Measurements from ENCODE around the gene NEXMIF. TPM values are rescaled to one million over a fixed set of nuclear protein-coding genes. Genes with fewer than 3 reads are reported as not detected.
A peak's percentile ranks its signal among the peaks of the same experiment; 100 is the strongest.
"Not testable (repeated sequence)": the region's sequence is repeated elsewhere in the genome, so short reads cannot be mapped to it uniquely, and the experiment has no call there.

The NEXMIF gene
- total RNA-seq (0.44 and 0.80 TPM in 2 replicates), polyA plus RNA-seq (0.25 and 0.28 TPM in 2 replicates)

DNA sequence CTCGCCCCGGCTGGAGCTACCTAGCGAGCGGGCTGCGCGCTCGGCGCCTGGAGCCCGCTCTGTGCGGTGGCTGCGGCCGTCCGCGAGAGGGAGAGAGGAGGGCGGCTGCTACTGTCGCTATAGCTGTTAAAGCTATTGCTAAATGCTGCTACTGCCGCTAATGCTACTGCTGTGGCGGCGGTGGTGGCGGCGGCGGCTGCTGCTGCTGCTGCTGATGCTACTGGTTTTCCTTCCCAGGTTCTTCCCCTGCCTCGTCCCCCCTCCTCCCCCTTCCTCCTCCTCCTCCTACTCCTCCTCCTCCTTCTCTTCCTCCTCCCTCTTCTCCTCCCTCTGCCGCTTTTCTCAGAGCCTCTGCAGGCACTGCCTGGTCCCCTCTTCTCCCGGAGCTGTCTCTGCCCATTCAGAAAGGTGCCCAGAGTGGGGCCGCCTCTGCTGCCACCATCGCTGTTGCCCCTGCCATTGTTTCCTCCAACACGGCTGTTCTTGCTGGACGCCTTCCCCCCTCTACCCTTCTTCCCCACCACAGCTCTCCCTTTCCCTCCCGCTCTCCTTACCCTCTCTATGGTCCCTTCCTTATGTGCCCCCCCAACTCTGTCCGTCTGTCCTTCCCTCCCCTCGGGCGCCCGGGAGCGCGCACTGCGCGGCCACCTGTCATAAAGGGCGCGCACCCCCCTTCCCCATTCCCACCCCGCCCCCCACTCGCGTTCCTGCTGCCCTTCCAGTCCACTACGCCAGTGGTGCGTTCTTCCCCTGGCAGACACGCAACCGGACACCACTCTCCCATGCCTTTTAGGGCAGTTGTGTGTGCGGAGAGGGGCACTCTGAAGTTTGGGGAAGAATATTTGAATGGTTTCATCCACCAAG lies at the start of gene NEXMIF:
Gene NEXMIF, minus strand, starts transcription at position 228 of the 864 bp plus-strand sequence.
- H4K20me1 ChIP-seq (ENCODE audit: insufficient read depth, poor library complexity, severe bottlenecking): no peaks in the 10 kb centered on the region

DNA sequence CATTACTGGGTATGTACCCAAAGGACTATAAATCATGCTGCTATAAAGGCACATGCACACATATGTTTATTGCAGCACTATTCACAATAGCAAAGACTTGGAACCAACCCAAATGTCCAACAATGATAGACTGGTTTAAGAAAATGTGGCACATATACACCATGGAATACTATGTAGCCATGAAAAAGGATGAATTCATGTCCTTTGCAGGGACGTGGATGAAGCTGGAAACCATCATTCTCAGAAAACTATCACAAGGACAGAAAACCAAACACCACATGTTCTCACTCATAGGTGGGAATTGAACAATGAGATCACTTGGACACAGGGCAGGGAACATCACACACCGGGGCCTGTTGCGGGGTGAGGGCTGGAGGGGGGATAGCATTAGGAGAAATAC lies 36.7 kb upstream of the NEXMIF start:
- not testable (repeated sequence) for H3K9me3 ChIP-seq (ENCODE audit: low read depth); DNase-seq (ENCODE audit: low spot score); H3K9me2 ChIP-seq (replicated peaks; ENCODE audit: insufficient read depth); H3K27ac ChIP-seq; H3K4me2 ChIP-seq; H3K27me3 ChIP-seq; H3K4me3 ChIP-seq; H3K79me2 ChIP-seq; H4K20me1 ChIP-seq (ENCODE audit: insufficient read depth, poor library complexity, severe bottlenecking); H2AFZ ChIP-seq; H3K4me1 ChIP-seq (ENCODE audit: insufficient read depth); H3K36me3 ChIP-seq (replicated peaks; ENCODE audit: insufficient read depth, low read depth)
- 66% methylated on average over 3 of the region's 3 CpGs for WGBS (ENCODE audit: low lambda C conversion rate, missing lambda C conversion rate)

More for the DNA sequence above, at the start of gene NEXMIF:
- H3K27ac ChIP-seq: no peak within 1 kb of the TSS
- TF ChIP-seq, protein P1, sequence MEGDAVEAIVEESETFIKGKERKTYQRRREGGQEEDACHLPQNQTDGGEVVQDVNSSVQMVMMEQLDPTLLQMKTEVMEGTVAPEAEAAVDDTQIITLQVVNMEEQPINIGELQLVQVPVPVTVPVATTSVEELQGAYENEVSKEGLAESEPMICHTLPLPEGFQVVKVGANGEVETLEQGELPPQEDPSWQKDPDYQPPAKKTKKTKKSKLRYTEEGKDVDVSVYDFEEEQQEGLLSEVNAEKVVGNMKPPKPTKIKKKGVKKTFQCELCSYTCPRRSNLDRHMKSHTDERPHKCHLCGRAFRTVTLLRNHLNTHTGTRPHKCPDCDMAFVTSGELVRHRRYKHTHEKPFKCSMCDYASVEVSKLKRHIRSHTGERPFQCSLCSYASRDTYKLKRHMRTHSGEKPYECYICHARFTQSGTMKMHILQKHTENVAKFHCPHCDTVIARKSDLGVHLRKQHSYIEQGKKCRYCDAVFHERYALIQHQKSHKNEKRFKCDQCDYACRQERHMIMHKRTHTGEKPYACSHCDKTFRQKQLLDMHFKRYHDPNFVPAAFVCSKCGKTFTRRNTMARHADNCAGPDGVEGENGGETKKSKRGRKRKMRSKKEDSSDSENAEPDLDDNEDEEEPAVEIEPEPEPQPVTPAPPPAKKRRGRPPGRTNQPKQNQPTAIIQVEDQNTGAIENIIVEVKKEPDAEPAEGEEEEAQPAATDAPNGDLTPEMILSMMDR (IDR thresholded peaks at IDR 0.05; ENCODE audit: poor library complexity): peak; percentile 27
- no peak for TF ChIP-seq EZH2phosphoT487 (IDR thresholded peaks at IDR 0.05; ENCODE audit: low read depth, severe bottlenecking, unreplicated experiment)
- TF ChIP-seq EZH2 (IDR thresholded peaks at IDR 0.05; ENCODE audit: borderline replicate concordance): no peak
- H3K4me1 ChIP-seq (ENCODE audit: insufficient read depth): peaks cover 4% of the 10 kb centered on the region
- peaks cover 6% of the 10 kb centered on the region for H3K27me3 ChIP-seq
- no peaks in the 10 kb centered on the region for H3K79me2 ChIP-seq
- H2AFZ ChIP-seq: peak within 1 kb of the TSS; percentile 63
- no peaks in the 10 kb centered on the region for H3K9me2 ChIP-seq (replicated peaks; ENCODE audit: insufficient read depth)
- H3K4me2 ChIP-seq: peak within 1 kb of the TSS; percentile 91
- 41% methylated on average over 28 of the region's 48 CpGs for WGBS (ENCODE audit: low lambda C conversion rate, missing lambda C conversion rate)
- no peaks in the 10 kb centered on the region for H3K36me3 ChIP-seq (replicated peaks; ENCODE audit: insufficient read depth, low read depth)
- no peak for DNase-seq (ENCODE audit: low spot score)
- peak within 1 kb of the TSS; percentile 24 for H3K4me3 ChIP-seq
- no peaks in the 10 kb centered on the region for H3K9me3 ChIP-seq (ENCODE audit: low read depth)

DNA sequence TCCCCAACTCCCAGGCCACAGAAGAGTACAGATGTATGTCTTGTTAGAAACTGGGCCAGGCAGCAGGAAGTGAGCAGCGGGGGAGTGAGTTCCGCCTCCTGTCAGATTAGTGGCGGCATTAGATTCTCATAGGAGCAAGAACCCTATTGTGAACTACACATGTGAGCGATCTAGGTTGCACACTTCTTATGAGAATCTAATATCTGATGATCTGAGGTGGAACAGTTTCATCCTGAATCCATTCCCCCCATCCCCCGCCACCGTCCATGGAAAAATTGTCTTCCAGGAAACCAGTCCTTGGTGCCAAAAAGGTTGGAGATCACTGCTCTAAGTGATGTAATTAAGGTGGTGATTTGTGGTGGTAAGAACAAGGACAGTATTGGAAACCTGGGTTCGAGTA lies 24.5 kb upstream of the NEXMIF start:
- Histone ChIP-seq H3K4me2 (no peak overlapping the region), H3K36me3 (replicated peaks; ENCODE audit: insufficient read depth, low read depth) (no peaks in the 10 kb centered on the region), H3K27me3 (no peaks in the 10 kb centered on the region), H3K27ac (no peak overlapping the region), H3K4me3 (no peak overlapping the region), H3K4me1 (ENCODE audit: insufficient read depth) (no peaks in the 10 kb centered on the region), H3K9me2 (replicated peaks; ENCODE audit: insufficient read depth) (no peaks in the 10 kb centered on the region), H3K9me3 (ENCODE audit: low read depth) (no peaks in the 10 kb centered on the region), H2AFZ (no peak overlapping the region), H3K79me2 (no peaks in the 10 kb centered on the region), H4K20me1 (ENCODE audit: insufficient read depth, poor library complexity, severe bottlenecking) (no peaks in the 10 kb centered on the region)
- WGBS (ENCODE audit: low lambda C conversion rate, missing lambda C conversion rate): 80% methylated on average over 7 of the region's 7 CpGs
- no peak for TF ChIP-seq EZH2 (IDR thresholded peaks at IDR 0.05; ENCODE audit: borderline replicate concordance)
- no peak for TF ChIP-seq EZH2phosphoT487 (IDR thresholded peaks at IDR 0.05; ENCODE audit: low read depth, severe bottlenecking, unreplicated experiment)
- TF ChIP-seq, protein P1 (IDR thresholded peaks at IDR 0.05; ENCODE audit: poor library complexity): no peak
- no peak for DNase-seq (ENCODE audit: low spot score)

DNA sequence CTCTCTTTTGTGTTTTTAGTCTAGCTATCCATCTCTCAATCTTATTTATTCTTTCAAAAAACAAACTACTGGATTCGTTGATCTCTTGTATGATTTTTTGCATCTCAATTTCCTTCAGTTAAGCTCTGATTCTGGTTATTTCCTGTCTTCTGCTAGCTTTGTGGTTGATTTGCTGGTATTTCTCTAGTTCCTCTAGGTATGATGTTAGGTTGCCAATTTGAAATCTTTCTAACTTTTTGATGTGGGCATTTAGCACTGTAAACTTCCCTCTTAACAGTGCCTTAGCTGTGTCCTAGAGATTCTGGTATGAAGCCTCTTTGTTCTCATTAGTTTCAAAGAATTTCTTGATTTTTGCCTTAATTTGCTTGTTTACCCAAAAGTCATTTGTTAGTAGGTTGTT lies 15.2 kb upstream of the NEXMIF start:
- H3K79me2 ChIP-seq: no peaks in the 10 kb centered on the region
- no peaks in the 10 kb centered on the region for H3K27me3 ChIP-seq
- no peak overlapping the region for H2AFZ ChIP-seq
- no peak overlapping the region for H3K27ac ChIP-seq
- no peak for DNase-seq (ENCODE audit: low spot score)
- whole genome bisulfite sequencing (ENCODE audit: low lambda C conversion rate, missing lambda C conversion rate): 75% methylated on average over 1 of the region's 1 CpG
- H4K20me1 ChIP-seq (ENCODE audit: insufficient read depth, poor library complexity, severe bottlenecking): no peaks in the 10 kb centered on the region
- TF ChIP-seq EZH2 (IDR thresholded peaks at IDR 0.05; ENCODE audit: borderline replicate concordance): no peak
- no peak for TF ChIP-seq EZH2phosphoT487 (IDR thresholded peaks at IDR 0.05; ENCODE audit: low read depth, severe bottlenecking, unreplicated experiment)
- no peaks in the 10 kb centered on the region for H3K36me3 ChIP-seq (replicated peaks; ENCODE audit: insufficient read depth, low read depth)
- no peak overlapping the region for H3K4me2 ChIP-seq
- H3K9me2 ChIP-seq (replicated peaks; ENCODE audit: insufficient read depth): no peaks in the 10 kb centered on the region
- H3K4me1 ChIP-seq (ENCODE audit: insufficient read depth): no peaks in the 10 kb centered on the region
- no peak overlapping the region for H3K4me3 ChIP-seq
- H3K9me3 ChIP-seq (ENCODE audit: low read depth): no peaks in the 10 kb centered on the region
